Keratinocyte (primary cell): ENCODE data around the gene HECTD4. TPM values are rescaled to one million over a fixed set of nuclear protein-coding genes. Genes with fewer than 3 reads are reported as not detected.

Experiments
- DNase-seq: peaks from one replicate; pipeline ENCODE4 v3.0.0-alpha.2; 2011; ENCODE audit warnings: low read depth, missing footprints, low spot score
- FAIRE-seq: peaks from 2 replicates; lab custom pipeline; 2011; peaks lifted over from hg19 to GRCh38; lab: Jason Lieb, UNC
- H2AFZ ChIP-seq: 2 replicates; pipeline ENCODE4 v1.6.0; 2012; ENCODE audit warnings: low read length, control low read depth, inconsistent platforms; ENCODE audit not compliant: control insufficient read depth
- H3K27ac ChIP-seq: 2 replicates; pipeline ENCODE4 v1.5.1; 2011; ENCODE audit warnings: low read length; ENCODE audit not compliant: control insufficient read depth, insufficient read depth
- H3K27me3 ChIP-seq: 3 replicates; pipeline ENCODE4 v1.6.0; 2011; ENCODE audit warnings: low read length; ENCODE audit not compliant: control insufficient read depth, insufficient read depth; ENCODE audit errors: extremely low read depth
- H3K36me3 ChIP-seq, 2 experiments: 2 replicates in 1 of 2; 3 replicates in 1 of 2; pipeline ENCODE4 v1.5.1; 2011; ENCODE audit warnings: low read length in 2 of 2, mild to moderate bottlenecking in 1 of 2; ENCODE audit not compliant: control insufficient read depth in 2 of 2, insufficient read depth in 2 of 2; ENCODE audit errors: extremely low read depth in 1 of 2
- H3K4me1 ChIP-seq: 3 replicates; pipeline ENCODE4 v1.5.1; 2011; ENCODE audit warnings: low read length; ENCODE audit not compliant: control insufficient read depth, insufficient read depth; ENCODE audit errors: extremely low read depth
- H3K4me2 ChIP-seq: 3 replicates; pipeline ENCODE4 v1.6.0; 2011; ENCODE audit warnings: low read depth, low read length; ENCODE audit not compliant: control insufficient read depth, insufficient read depth; ENCODE audit errors: extremely low read depth
- H3K4me3 ChIP-seq, 3 experiments: fragments of 200-600 bp in 1 of 3; sonication (generic) in 1 of 3; 2 replicates in 2 of 3; 3 replicates in 1 of 3; pipeline ENCODE4 v1.5.1; 2011 to 2016; ENCODE audit warnings: low read length in 3 of 3, mild to moderate bottlenecking in 3 of 3, control low read depth in 2 of 3, inconsistent platforms in 1 of 3, low read depth in 1 of 3, mixed read lengths in 1 of 3, mixed run types in 1 of 3, moderate library complexity in 1 of 3; ENCODE audit not compliant: control insufficient read depth in 2 of 3, insufficient read depth in 2 of 3; ENCODE audit errors: extremely low read depth in 1 of 3
- H3K79me2 ChIP-seq: 2 replicates; pipeline ENCODE4 v1.6.0; 2012; ENCODE audit warnings: low read length; ENCODE audit not compliant: control insufficient read depth, insufficient read depth
- H3K9ac ChIP-seq: 3 replicates; pipeline ENCODE4 v1.6.0; 2011; ENCODE audit warnings: low read length; ENCODE audit not compliant: control insufficient read depth, insufficient read depth; ENCODE audit errors: extremely low read depth
- H3K9me1 ChIP-seq: 3 replicates; pipeline ENCODE4 v1.6.0; 2011; ENCODE audit warnings: low read length; ENCODE audit not compliant: control insufficient read depth, insufficient read depth; ENCODE audit errors: extremely low read depth
- H3K9me3 ChIP-seq: 2 replicates; pipeline ENCODE4 v1.5.1; 2012; ENCODE audit warnings: low read depth, low read length; ENCODE audit not compliant: control insufficient read depth
- H4K20me1 ChIP-seq: 3 replicates; pipeline ENCODE4 v1.6.0; 2011; ENCODE audit warnings: low read length; ENCODE audit not compliant: control insufficient read depth, insufficient read depth; ENCODE audit errors: extremely low read depth
- CTCF ChIP-seq, 3 experiments: IDR thresholded peaks in 1 of 3; conservative IDR thresholded peaks in 1 of 3; optimal IDR thresholded peaks in 1 of 3; 2 replicates in 2 of 3; 3 replicates in 1 of 3; pipeline versions ENCODE3 to v1.5.1; 2011; ENCODE audit warnings: low read length in 3 of 3, mild to moderate bottlenecking in 3 of 3, moderate library complexity in 2 of 3, control low read depth in 1 of 3, inconsistent platforms in 1 of 3; ENCODE audit not compliant: insufficient read depth in 2 of 3; ENCODE audit errors: extremely low read depth in 1 of 3
- EZH2 ChIP-seq: IDR thresholded peaks from one replicate; pipeline ENCODE4 v1.6.1; 2012; ENCODE audit warnings: inconsistent platforms, mild to moderate bottlenecking, low read length, moderate library complexity
- dilution Hi-C: fragments of 300-500 bp; cut with MboI; formaldehyde crosslinking; loops from one replicate; pipeline ENCODE4 v1.7.0; 2020; ENCODE audit warnings: low sequenced_read_pairs; ENCODE audit not compliant: extremely low pct_ligation_motif_present
- polyA plus RNA-seq, 5 experiments: library from polyadenylated mRNA; depleted of rRNA in 3 of 5; stranded (reverse) in 3 of 5; stranded (forward) in 1 of 5; unstranded in 1 of 5; fragments of >200 nt; gene quantifications; 1 replicate in 1 of 5; 2 replicates in 3 of 5; 3 replicates in 1 of 5; pipeline versions ENCODE4 v1.2.1 to v1.2.3, GENCODE V29; 2011 to 2012; ENCODE audit warnings: missing spikeins in 2 of 5, low read depth in 1 of 5, low replicate concordance in 1 of 5

The HECTD4 gene
- polyA plus RNA-seq, 1 donor (not counting 4 experiments of a cell fraction or from before 2014, with no cell fraction given): 7.5 TPM

- H4K20me1 ChIP-seq: no peaks in the 10 kb centered on the region
These were observed 164.1 kb downstream of the HECTD4 start for GRCh38 chr12:112218150-112218549.

GRCh38 chr12:112217647-112218046 lies 164.6 kb downstream of the HECTD4 start:
- H3K79me2 ChIP-seq: no peaks in the 10 kb centered on the region
- FAIRE-seq (no peak), DNase-seq (no peak)
- H3K4me1 ChIP-seq: peaks cover 4% of the 10 kb centered on the region
- H3K36me3 ChIP-seq: peaks cover 5 to 13% of the 10 kb centered on the region in 2 experiments
- no peaks in the 10 kb centered on the region for H3K9me1 ChIP-seq
- dilution Hi-C loops: no loop called here
- TF ChIP-seq EZH2 (no peak), CTCF (optimal IDR thresholded peaks at IDR 0.05 in 1 of 3, IDR thresholded peaks at IDR 0.05 in 1 of 3, conservative IDR thresholded peaks at IDR 0.05 in 1 of 3; ENCODE audit: extremely low read depth in 1 of 3, insufficient read depth in 2 of 3, low read length in 3 of 3) (no peak)
- no peaks in the 10 kb centered on the region for H3K27me3 ChIP-seq
- H4K20me1 ChIP-seq: no peaks in the 10 kb centered on the region
- H3K9ac ChIP-seq: no peak overlapping the region
- no peak overlapping the region for H3K4me2 ChIP-seq
- no peaks in the 10 kb centered on the region for H3K9me3 ChIP-seq
- H3K27ac ChIP-seq: no peak overlapping the region
- no peak overlapping the region for H2AFZ ChIP-seq
- H3K4me3 ChIP-seq: no peak overlapping the region

More at GRCh38 chr12:112218150-112218549, 164.1 kb downstream of the HECTD4 start:
- H3K4me2 ChIP-seq: no peak overlapping the region
- H3K4me1 ChIP-seq: peaks cover 4% of the 10 kb centered on the region
- no peaks in the 10 kb centered on the region for H3K79me2 ChIP-seq
- no peak for TF ChIP-seq EZH2
- no peak for TF ChIP-seq CTCF (optimal IDR thresholded peaks at IDR 0.05 in 1 of 3, IDR thresholded peaks at IDR 0.05 in 1 of 3, conservative IDR thresholded peaks at IDR 0.05 in 1 of 3; ENCODE audit: extremely low read depth in 1 of 3, insufficient read depth in 2 of 3, low read length in 3 of 3)
- FAIRE-seq (no peak), DNase-seq (no peak)
- H3K4me3 ChIP-seq: no peak overlapping the region
- H3K27ac ChIP-seq: no peak overlapping the region
- no peak overlapping the region for H3K9ac ChIP-seq
- peaks cover 6 to 16% of the 10 kb centered on the region in 2 experiments for H3K36me3 ChIP-seq
- H3K9me1 ChIP-seq: no peaks in the 10 kb centered on the region
- H3K27me3 ChIP-seq: no peaks in the 10 kb centered on the region
- no peaks in the 10 kb centered on the region for H3K9me3 ChIP-seq
- dilution Hi-C loops: no loop called here
- H2AFZ ChIP-seq: no peak overlapping the region
